ENCODE measurements around the gene GALNT4.

The GALNT4 gene

DNA sequence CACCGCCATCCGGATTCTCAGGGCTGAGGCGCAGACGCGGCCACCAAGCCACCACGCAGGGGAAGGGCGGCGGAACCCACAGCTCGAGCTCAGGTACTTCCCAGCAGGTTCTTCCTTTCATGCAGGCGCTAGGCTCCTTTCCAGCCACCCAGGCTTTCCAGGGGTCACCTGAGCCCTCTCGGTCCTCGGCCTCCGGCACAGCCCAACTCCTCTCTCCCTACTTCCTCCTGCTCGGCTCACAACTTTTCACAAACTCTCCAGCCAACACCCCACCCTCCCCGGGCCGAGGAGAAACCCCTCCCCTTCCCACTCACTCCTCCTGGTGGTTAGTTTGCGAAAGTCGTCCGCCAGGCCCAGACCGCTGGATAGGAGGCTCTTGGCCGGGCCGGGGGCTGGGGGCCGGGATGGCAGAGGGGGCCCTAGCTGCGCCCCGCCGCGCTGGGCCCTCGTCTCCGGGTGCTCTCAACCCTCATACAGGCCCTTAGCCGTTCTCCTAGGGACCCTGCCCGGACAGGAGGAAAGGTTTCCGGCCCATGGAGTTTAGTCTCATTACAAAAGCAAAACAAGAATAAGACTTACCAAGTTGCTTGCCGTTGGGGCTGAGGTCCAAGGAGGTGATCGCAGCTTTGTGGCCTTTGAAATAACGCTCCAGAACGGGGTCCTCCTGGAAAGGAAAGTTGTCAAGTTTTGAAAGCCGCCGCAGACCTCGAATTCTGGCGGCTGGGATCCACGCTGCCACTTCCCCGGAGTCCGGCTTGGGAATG, at the start of gene GALNT4:
Gene GALNT4 (minus strand): TSS at position 256 of the 764 bp plus-strand sequence. CDS start 247 bp downstream, at position 9.
- DNase-seq (ENCODE audit: low read depth): peak; percentile 84
- H3K4me3 ChIP-seq (ENCODE audit: control insufficient read depth, low read depth, low read length): peak within 1 kb of the TSS; percentile 93
- TF ChIP-seq, protein P1, sequence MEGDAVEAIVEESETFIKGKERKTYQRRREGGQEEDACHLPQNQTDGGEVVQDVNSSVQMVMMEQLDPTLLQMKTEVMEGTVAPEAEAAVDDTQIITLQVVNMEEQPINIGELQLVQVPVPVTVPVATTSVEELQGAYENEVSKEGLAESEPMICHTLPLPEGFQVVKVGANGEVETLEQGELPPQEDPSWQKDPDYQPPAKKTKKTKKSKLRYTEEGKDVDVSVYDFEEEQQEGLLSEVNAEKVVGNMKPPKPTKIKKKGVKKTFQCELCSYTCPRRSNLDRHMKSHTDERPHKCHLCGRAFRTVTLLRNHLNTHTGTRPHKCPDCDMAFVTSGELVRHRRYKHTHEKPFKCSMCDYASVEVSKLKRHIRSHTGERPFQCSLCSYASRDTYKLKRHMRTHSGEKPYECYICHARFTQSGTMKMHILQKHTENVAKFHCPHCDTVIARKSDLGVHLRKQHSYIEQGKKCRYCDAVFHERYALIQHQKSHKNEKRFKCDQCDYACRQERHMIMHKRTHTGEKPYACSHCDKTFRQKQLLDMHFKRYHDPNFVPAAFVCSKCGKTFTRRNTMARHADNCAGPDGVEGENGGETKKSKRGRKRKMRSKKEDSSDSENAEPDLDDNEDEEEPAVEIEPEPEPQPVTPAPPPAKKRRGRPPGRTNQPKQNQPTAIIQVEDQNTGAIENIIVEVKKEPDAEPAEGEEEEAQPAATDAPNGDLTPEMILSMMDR (conservative IDR thresholded peaks at IDR 0.05; ENCODE audit: control insufficient read depth, insufficient read depth, low read depth, low read length): peak; percentile 60

GRCh38 chr12:89573051-89573810, 48.6 kb upstream of the GALNT4 start:
- TF ChIP-seq, protein P1 (conservative IDR thresholded peaks at IDR 0.05; ENCODE audit: control insufficient read depth, insufficient read depth, low read depth, low read length): no peak
- H3K4me3 ChIP-seq (ENCODE audit: control insufficient read depth, low read depth, low read length): no peak overlapping the region
- DNase-seq (ENCODE audit: low read depth): peak; percentile 25

GRCh38 chr12:89571491-89572195, 47.0 kb upstream of the GALNT4 start:
- TF ChIP-seq, protein P1 (conservative IDR thresholded peaks at IDR 0.05; ENCODE audit: control insufficient read depth, insufficient read depth, low read depth, low read length): no peak
- H3K4me3 ChIP-seq (ENCODE audit: control insufficient read depth, low read depth, low read length): no peak overlapping the region
- DNase-seq (ENCODE audit: low read depth): peak; percentile 82

GRCh38 chr12:89568484-89568883, 43.9 kb upstream of the GALNT4 start:
- no peak overlapping the region for H3K4me3 ChIP-seq (ENCODE audit: control insufficient read depth, low read depth, low read length)
- TF ChIP-seq, protein P1 (conservative IDR thresholded peaks at IDR 0.05; ENCODE audit: control insufficient read depth, insufficient read depth, low read depth, low read length): no peak
- peak; percentile 36 for DNase-seq (ENCODE audit: low read depth)

GRCh38 chr12:89567691-89568239, 43.2 kb upstream of the GALNT4 start:
- no peak overlapping the region for H3K4me3 ChIP-seq (ENCODE audit: control insufficient read depth, low read depth, low read length)

DNA sequence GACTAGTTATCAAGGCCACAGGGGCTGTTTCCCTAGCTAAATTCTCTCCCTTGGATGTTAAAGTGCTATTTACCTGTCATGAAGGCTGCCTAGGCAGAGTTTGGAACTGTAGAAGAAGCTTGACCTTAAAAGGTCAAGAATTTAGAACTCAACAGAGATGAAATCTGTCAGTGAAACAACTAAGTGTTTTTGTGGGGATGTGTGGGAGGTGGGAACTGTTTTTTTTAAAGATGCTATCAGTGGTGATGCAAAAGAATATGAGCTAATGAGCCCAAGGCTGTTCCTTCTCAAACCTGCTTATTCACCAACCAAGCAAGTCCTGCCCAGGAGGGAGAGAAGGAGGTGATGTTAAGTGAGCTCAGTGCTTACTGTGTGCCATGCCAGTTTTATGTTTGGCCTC, 42.0 kb upstream of the GALNT4 start:
- H3K4me3 ChIP-seq (ENCODE audit: control insufficient read depth, low read depth, low read length): no peak overlapping the region
- DNase-seq (ENCODE audit: low read depth): peak; percentile 35
- TF ChIP-seq, protein P1 (conservative IDR thresholded peaks at IDR 0.05; ENCODE audit: control insufficient read depth, insufficient read depth, low read depth, low read length): no peak

More at GRCh38 chr12:89567691-89568239, 43.2 kb upstream of the GALNT4 start:
- DNase-seq (ENCODE audit: low read depth): no peak
- TF ChIP-seq, protein P1 (conservative IDR thresholded peaks at IDR 0.05; ENCODE audit: control insufficient read depth, insufficient read depth, low read depth, low read length): no peak

Measured in fibroblast of mammary gland (primary cell).